ENCODE data around the gene SLC40A1. TPM values are rescaled to one million over a fixed set of nuclear protein-coding genes. Genes with fewer than 3 reads are reported as not detected.

SLC40A1 gene
- total RNA-seq, 1 donor = 10.9 TPM

- Histone ChIP-seq H3K27me3 (ENCODE audit: insufficient read depth, low read length) (no peaks in the 10 kb centered on the region), H3K27ac (ENCODE audit: low read depth, low read length) (no peak overlapping the region), H3K4me3 (ENCODE audit: insufficient read depth, low read length) (no peak overlapping the region), H3K4me2 (ENCODE audit: insufficient read depth, low read length) (no peak overlapping the region), H3K4me1 (ENCODE audit: insufficient read depth, low read length) (peaks cover 6% of the 10 kb centered on the region), H2AFZ (ENCODE audit: low read length) (peak overlapping the region; percentile 23), H3K79me2 (ENCODE audit: insufficient read depth, low read length) (no peaks in the 10 kb centered on the region), H3K36me3 (ENCODE audit: insufficient read depth, low read length) (no peaks in the 10 kb centered on the region), H3K9me3 (ENCODE audit: low read depth, low read length) (no peaks in the 10 kb centered on the region), H4K20me1 (ENCODE audit: insufficient read depth, low read length) (no peaks in the 10 kb centered on the region)
- DNase-seq (ENCODE audit: insufficient read length, low spot score, missing footprints) = no peak
- TF ChIP-seq, protein P1, sequence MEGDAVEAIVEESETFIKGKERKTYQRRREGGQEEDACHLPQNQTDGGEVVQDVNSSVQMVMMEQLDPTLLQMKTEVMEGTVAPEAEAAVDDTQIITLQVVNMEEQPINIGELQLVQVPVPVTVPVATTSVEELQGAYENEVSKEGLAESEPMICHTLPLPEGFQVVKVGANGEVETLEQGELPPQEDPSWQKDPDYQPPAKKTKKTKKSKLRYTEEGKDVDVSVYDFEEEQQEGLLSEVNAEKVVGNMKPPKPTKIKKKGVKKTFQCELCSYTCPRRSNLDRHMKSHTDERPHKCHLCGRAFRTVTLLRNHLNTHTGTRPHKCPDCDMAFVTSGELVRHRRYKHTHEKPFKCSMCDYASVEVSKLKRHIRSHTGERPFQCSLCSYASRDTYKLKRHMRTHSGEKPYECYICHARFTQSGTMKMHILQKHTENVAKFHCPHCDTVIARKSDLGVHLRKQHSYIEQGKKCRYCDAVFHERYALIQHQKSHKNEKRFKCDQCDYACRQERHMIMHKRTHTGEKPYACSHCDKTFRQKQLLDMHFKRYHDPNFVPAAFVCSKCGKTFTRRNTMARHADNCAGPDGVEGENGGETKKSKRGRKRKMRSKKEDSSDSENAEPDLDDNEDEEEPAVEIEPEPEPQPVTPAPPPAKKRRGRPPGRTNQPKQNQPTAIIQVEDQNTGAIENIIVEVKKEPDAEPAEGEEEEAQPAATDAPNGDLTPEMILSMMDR (IDR thresholded peaks at IDR 0.05; ENCODE audit: extremely low read depth, low read depth, low read length) = no peak
Measured at GRCh38 chr2:189559579-189560272, 20.9 kb downstream of the SLC40A1 start.

GRCh38 chr2:189558516-189559272, 21.9 kb downstream of the SLC40A1 start:
- no peak for DNase-seq (ENCODE audit: insufficient read length, low spot score, missing footprints)
- TF ChIP-seq, protein P1 (IDR thresholded peaks at IDR 0.05; ENCODE audit: extremely low read depth, low read depth, low read length) = no peak
- no peaks in the 10 kb centered on the region for H3K79me2 ChIP-seq (ENCODE audit: insufficient read depth, low read length)
- H3K4me1 ChIP-seq (ENCODE audit: insufficient read depth, low read length) = peaks cover 6% of the 10 kb centered on the region
- no peaks in the 10 kb centered on the region for H3K9me3 ChIP-seq (ENCODE audit: low read depth, low read length)
- no peaks in the 10 kb centered on the region for H3K27me3 ChIP-seq (ENCODE audit: insufficient read depth, low read length)
- no peak overlapping the region for H3K4me2 ChIP-seq (ENCODE audit: insufficient read depth, low read length)
- H3K27ac ChIP-seq (ENCODE audit: low read depth, low read length) = no peak overlapping the region
- H2AFZ ChIP-seq (ENCODE audit: low read length) = no peak overlapping the region
- no peaks in the 10 kb centered on the region for H3K36me3 ChIP-seq (ENCODE audit: insufficient read depth, low read length)
- H3K4me3 ChIP-seq (ENCODE audit: insufficient read depth, low read length) = no peak overlapping the region
- H4K20me1 ChIP-seq (ENCODE audit: insufficient read depth, low read length) = no peaks in the 10 kb centered on the region

GRCh38 chr2:189557373-189557772, 23.2 kb downstream of the SLC40A1 start:
- H3K36me3 ChIP-seq (ENCODE audit: insufficient read depth, low read length) = no peaks in the 10 kb centered on the region
- no peak for DNase-seq (ENCODE audit: insufficient read length, low spot score, missing footprints)
- no peaks in the 10 kb centered on the region for H3K79me2 ChIP-seq (ENCODE audit: insufficient read depth, low read length)
- H3K27ac ChIP-seq (ENCODE audit: low read depth, low read length) = no peak overlapping the region
- no peak overlapping the region for H3K4me3 ChIP-seq (ENCODE audit: insufficient read depth, low read length)
- no peaks in the 10 kb centered on the region for H3K27me3 ChIP-seq (ENCODE audit: insufficient read depth, low read length)
- TF ChIP-seq, protein P1 (IDR thresholded peaks at IDR 0.05; ENCODE audit: extremely low read depth, low read depth, low read length) = no peak
- no peaks in the 10 kb centered on the region for H3K9me3 ChIP-seq (ENCODE audit: low read depth, low read length)
- peaks cover 10% of the 10 kb centered on the region for H3K4me1 ChIP-seq (ENCODE audit: insufficient read depth, low read length)
- no peak overlapping the region for H2AFZ ChIP-seq (ENCODE audit: low read length)
- no peaks in the 10 kb centered on the region for H4K20me1 ChIP-seq (ENCODE audit: insufficient read depth, low read length)
- H3K4me2 ChIP-seq (ENCODE audit: insufficient read depth, low read length) = no peak overlapping the region

DNA sequence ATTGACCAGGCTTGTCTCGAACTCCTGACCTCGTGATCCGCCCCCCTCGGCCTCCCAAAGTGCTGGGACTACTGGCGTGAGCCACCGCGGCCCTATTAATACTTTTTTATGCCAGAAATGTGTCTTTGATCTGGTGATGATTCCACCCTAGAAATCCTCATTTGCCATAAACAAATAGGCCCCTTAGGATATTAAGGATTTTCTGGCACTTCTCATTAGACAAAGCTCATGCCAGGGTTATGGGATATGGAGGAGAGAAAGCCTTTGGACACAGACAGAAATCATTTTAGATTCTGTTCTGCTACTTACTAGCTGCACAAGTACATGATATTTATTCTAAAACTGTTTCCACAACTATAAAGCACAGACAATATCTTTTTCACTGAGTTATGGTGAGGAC, 24.1 kb downstream of the SLC40A1 start:
- TF ChIP-seq, protein P1 (IDR thresholded peaks at IDR 0.05; ENCODE audit: extremely low read depth, low read depth, low read length) = no peak
- Histone ChIP-seq H3K27me3 (ENCODE audit: insufficient read depth, low read length) (no peaks in the 10 kb centered on the region), H3K27ac (ENCODE audit: low read depth, low read length) (no peak overlapping the region), H3K4me1 (ENCODE audit: insufficient read depth, low read length) (peaks cover 18% of the 10 kb centered on the region), H4K20me1 (ENCODE audit: insufficient read depth, low read length) (no peaks in the 10 kb centered on the region), H2AFZ (ENCODE audit: low read length) (no peak overlapping the region), H3K4me2 (ENCODE audit: insufficient read depth, low read length) (no peak overlapping the region), H3K4me3 (ENCODE audit: insufficient read depth, low read length) (no peak overlapping the region), H3K79me2 (ENCODE audit: insufficient read depth, low read length) (no peaks in the 10 kb centered on the region), H3K36me3 (ENCODE audit: insufficient read depth, low read length) (no peaks in the 10 kb centered on the region), H3K9me3 (ENCODE audit: low read depth, low read length) (no peaks in the 10 kb centered on the region)
- DNase-seq (ENCODE audit: insufficient read length, low spot score, missing footprints) = no peak
